SU-DHL-6 (cell line): ENCODE measurements around the gene TRIM29.

Experiments used
- H2AFZ ChIP-seq: fragments of 200-600 bp; sonication (generic); 2 replicates; pipeline ENCODE4 v1.6.1; 2014; ENCODE audit warnings: low read depth, mild to moderate bottlenecking, moderate library complexity, mixed read lengths, antibody characterized with exemption, low read length; ENCODE audit not compliant: severe bottlenecking
- H3F3A ChIP-seq: fragments of 200-600 bp; shearing (Covaris generic); 2 replicates; pipeline ENCODE4 v1.6.0; 2016; ENCODE audit warnings: antibody characterized with exemption, mild to moderate bottlenecking; ENCODE audit not compliant: insufficient read depth
- H3K27ac ChIP-seq: fragments of 200-600 bp; sonication (generic); 2 replicates; pipeline ENCODE4 v1.5.1; 2016; ENCODE audit warnings: low read depth, mild to moderate bottlenecking, low read length, moderate library complexity, mixed read lengths
- H3K27me3 ChIP-seq: fragments of 200-600 bp; sonication (generic), shearing (Covaris generic); 2 replicates; pipeline ENCODE4 v1.6.0; 2014; ENCODE audit warnings: mild to moderate bottlenecking, low read length
- H3K36me3 ChIP-seq: fragments of 200-600 bp; sonication (generic); 2 replicates; pipeline ENCODE4 v1.6.1; 2014; ENCODE audit warnings: mild to moderate bottlenecking, low read length, mixed read lengths
- H3K4me2 ChIP-seq: fragments of 300-600, 200-600 bp; shearing (Covaris generic), sonication (generic); 2 replicates; pipeline ENCODE4 v1.6.0; 2014; ENCODE audit warnings: low read length, low read depth, mild to moderate bottlenecking; ENCODE audit not compliant: poor library complexity, severe bottlenecking
- H3K4me3 ChIP-seq: fragments of 200-600 bp; sonication (generic); 2 replicates; pipeline ENCODE4 v1.5.1; 2014; ENCODE audit warnings: antibody characterized with exemption, low read length, mild to moderate bottlenecking, mixed read lengths; ENCODE audit not compliant: insufficient read depth, poor library complexity, severe bottlenecking
- H3K79me2 ChIP-seq: fragments of 200-600 bp; sonication (generic); 2 replicates; pipeline ENCODE4 v1.6.1; 2014; ENCODE audit warnings: mild to moderate bottlenecking, low read length, moderate library complexity; ENCODE audit not compliant: insufficient read depth
- H3K9ac ChIP-seq: fragments of 200-600 bp; sonication (generic); 2 replicates; pipeline ENCODE4 v1.7.0; 2014; ENCODE audit warnings: mild to moderate bottlenecking, low read length
- H3K9me2 ChIP-seq: fragments of 200-600 bp; sonication (generic); replicated peaks from 2 replicates; pipeline ENCODE4 v1.6.1; 2014; ENCODE audit warnings: low read length; ENCODE audit not compliant: insufficient read depth
- H3K9me3 ChIP-seq: fragments of 200-600 bp; sonication (generic); 2 replicates; pipeline ENCODE4 v1.6.1; 2014; ENCODE audit warnings: low read length, mixed read lengths; ENCODE audit not compliant: insufficient read depth
- H4K20me1 ChIP-seq: fragments of 200-600 bp; sonication (generic); 2 replicates; pipeline ENCODE4 v1.6.1; 2014; ENCODE audit warnings: low read depth, mild to moderate bottlenecking, antibody characterized with exemption, low read length, moderate library complexity, mixed read lengths
- CTCF ChIP-seq: fragments of 200-600 bp; sonication (generic); IDR thresholded peaks from one replicate; pipeline ENCODE4 v1.5.1; 2017; ENCODE audit warnings: antibody characterized with exemption, mild to moderate bottlenecking, low read length, moderate library complexity; ENCODE audit not compliant: insufficient read depth, poor library complexity, severe bottlenecking
- EZH2phosphoT487 ChIP-seq: fragments of 200-600 bp; sonication (generic), shearing (Covaris generic); conservative IDR thresholded peaks from 2 replicates; pipeline ENCODE4 v1.6.1; 2018; ENCODE audit warnings: mild to moderate bottlenecking, antibody characterized with exemption, low read length, moderate library complexity, mixed read lengths

Gene TRIM29

DNA sequence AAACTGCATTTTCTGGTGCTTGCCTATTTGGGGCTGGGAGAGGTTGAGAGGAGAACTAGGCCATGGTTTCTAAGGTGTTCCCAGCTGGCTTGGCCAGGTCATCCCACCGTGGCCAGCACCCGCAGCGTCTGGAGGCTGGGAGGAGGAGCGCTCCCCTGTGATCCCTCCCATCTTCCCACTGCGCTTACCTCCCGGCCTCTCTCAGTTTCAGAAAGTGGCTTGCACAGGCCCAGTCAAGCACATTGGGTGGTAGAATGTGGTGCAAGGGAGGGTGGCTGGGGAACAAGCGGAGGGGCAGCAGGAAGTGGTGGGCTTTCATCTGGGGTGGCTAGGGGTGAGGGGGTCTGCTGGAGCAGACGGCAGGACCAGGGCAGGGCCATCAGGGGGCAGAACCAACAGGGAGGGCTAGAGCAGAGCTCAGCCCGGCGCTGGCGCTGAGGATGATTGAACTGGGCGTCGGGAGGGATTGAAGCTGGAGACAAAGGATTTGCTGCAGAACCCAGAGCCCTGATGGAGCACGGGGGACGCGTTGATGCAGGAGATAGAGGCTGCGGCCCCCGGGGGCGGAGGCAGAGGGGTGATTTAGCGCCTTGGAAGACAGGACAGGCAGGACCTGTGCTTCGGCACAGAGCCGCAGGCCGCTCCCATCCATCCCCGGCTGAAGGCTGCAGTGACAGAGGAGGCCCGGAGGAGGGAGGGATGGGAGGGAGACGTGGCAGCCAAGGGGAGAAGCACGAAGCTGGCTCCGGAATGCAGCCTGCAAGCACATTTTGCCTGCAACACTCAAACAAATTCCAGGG lies 76.0 kb downstream of the TRIM29 start:
- H3F3A ChIP-seq = no peaks in the 10 kb centered on the region
- H3K79me2 ChIP-seq = no peaks in the 10 kb centered on the region
- H3K4me2 ChIP-seq = no peak overlapping the region
- no peak overlapping the region for H3K9ac ChIP-seq
- no peaks in the 10 kb centered on the region for H3K36me3 ChIP-seq
- no peaks in the 10 kb centered on the region for H3K9me2 ChIP-seq
- H3K9me3 ChIP-seq = no peaks in the 10 kb centered on the region
- H3K4me3 ChIP-seq = no peak overlapping the region
- no peaks in the 10 kb centered on the region for H4K20me1 ChIP-seq
- H2AFZ ChIP-seq = no peak overlapping the region
- TF ChIP-seq CTCF = no peak
- no peak for TF ChIP-seq EZH2phosphoT487
- no peak overlapping the region for H3K27ac ChIP-seq
- H3K27me3 ChIP-seq = no peaks in the 10 kb centered on the region
